Measurements from ENCODE around the gene RPL10. TPM values are rescaled to one million over a fixed set of nuclear protein-coding genes. Genes with fewer than 3 reads are reported as not detected.

The RPL10 gene
- total and polyA plus RNA-seq, 2 of the 8 experiments (the other 6 are each of a cell fraction or from before 2014, with no cell fraction given) = 2,633 to 4,293 TPM

GRCh38 chrX:154356596-154356995 lies 41.6 kb upstream of the RPL10 start:
- no peak overlapping the region for H2BK12ac ChIP-seq (ENCODE audit: low read depth, low read length)
- TF ChIP-seq YY1 (IDR thresholded peaks at IDR 0.05; ENCODE audit: low read depth, low read length) (no peak), SIRT6 (IDR thresholded peaks at IDR 0.05; ENCODE audit: low read length) (no peak), ZNF274 (IDR thresholded peaks at IDR 0.05; ENCODE audit: borderline replicate concordance, extremely low read depth, low read length) (no peak), BACH1 (IDR thresholded peaks at IDR 0.05; ENCODE audit: low read length) (no peak), RXRA (IDR thresholded peaks at IDR 0.05; ENCODE audit: insufficient read depth, low read depth, low read length) (no peak), CTBP2 (IDR thresholded peaks at IDR 0.05; ENCODE audit: borderline replicate concordance, insufficient read depth, insufficient read length, low read length) (no peak)

More at GRCh38 chrX:154356596-154356995, 41.6 kb upstream of the RPL10 start:
- Histone ChIP-seq H2BK120ac (replicated peaks; ENCODE audit: low read depth, low read length) (no peak overlapping the region), H4K8ac (ENCODE audit: extremely low read depth, insufficient read depth, low read length) (no peak overlapping the region; the same call in 1 of the 2 replicates), H3K23ac (ENCODE audit: insufficient read length) (no peak overlapping the region), H3K18ac (ENCODE audit: extremely low read depth, low read length) (no peak overlapping the region), H3K27me3 (replicated peaks in 1 of 4; ENCODE audit: control insufficient read depth in 3 of 4, extremely low read depth in 1 of 4, insufficient read depth in 3 of 4, low read length in 3 of 4) (no peaks in the 10 kb centered on the region), H3K9ac (replicated peaks in 1 of 4; ENCODE audit: extremely low read depth in 1 of 4, low read depth in 3 of 4, low read length in 3 of 4) (no peak overlapping the region), H3K14ac (ENCODE audit: insufficient read length) (no peak overlapping the region), H4K91ac (replicated peaks; ENCODE audit: insufficient read length, low read length) (no peak overlapping the region), H2AK5ac (ENCODE audit: low read depth, low read length) (no peak overlapping the region), H3K79me1 (ENCODE audit: low read depth, low read length) (no peaks in the 10 kb centered on the region; the same call in 1 of the 2 replicates), H3K4me3 (ENCODE audit: extremely low read depth in 1 of 4, insufficient read depth in 2 of 4, low read depth in 3 of 4, low read length in 4 of 4) (no peak overlapping the region), H2BK15ac (ENCODE audit: low read length) (no peak overlapping the region), H3K4ac (replicated peaks; ENCODE audit: insufficient read length, low read depth, low read length) (no peak overlapping the region), H4K20me1 (replicated peaks in 1 of 2; ENCODE audit: control insufficient read depth in 1 of 2, insufficient read depth in 2 of 2, low read length in 2 of 2) (peaks cover 7 to 46% of the 10 kb centered on the region in 2 experiments), H2BK20ac (ENCODE audit: low read length) (no peak overlapping the region), H2AFZ (ENCODE audit: low read length) (no peak overlapping the region), H3K4me1 (replicated peaks in 1 of 4; ENCODE audit: control insufficient read depth in 3 of 4, insufficient read depth in 4 of 4, low read length in 3 of 4) (no peaks in the 10 kb centered on the region), H3K4me2 (ENCODE audit: insufficient read depth in 1 of 2, low read depth in 2 of 2, low read length in 2 of 2) (no peak overlapping the region), H2BK5ac (ENCODE audit: low read depth, low read length) (no peak overlapping the region), H3K9me3 (ENCODE audit: insufficient read depth in 2 of 2, low read depth in 1 of 2, low read length in 1 of 2) (no peaks in the 10 kb centered on the region), H4K5ac (ENCODE audit: insufficient read length, low read depth, low read length) (no peak overlapping the region), H3K23me2 (ENCODE audit: low read depth, low read length) (no peaks in the 10 kb centered on the region), H3K56ac (replicated peaks; ENCODE audit: insufficient read length, low read depth, low read length) (no peak overlapping the region), H3K79me2 (ENCODE audit: control insufficient read depth in 1 of 2, insufficient read depth in 2 of 2, low read length in 2 of 2) (peaks cover 0 to 2% of the 10 kb centered on the region in 2 experiments; a peak in 1 of 4 replicates), H3K36me3 (ENCODE audit: control insufficient read depth in 2 of 4, insufficient read depth in 4 of 4, low read length in 3 of 4) (peaks cover 44 to 97% (median 81%) of the 10 kb centered on the region in 4 experiments; a peak in 7 of 8 replicates), H3K27ac (ENCODE audit: low read depth, low read length) (no peak overlapping the region)
- CTCF ChIA-PET (ENCODE audit: partially characterized antibody) = interaction anchor here (0.9 kb wide), 1 partner anchor 17 kb away, joined by 3 read pairs; no protein-coding TSS in a partner anchor
- 84% methylated on average over 2 of the region's 13 CpGs; no CpG with 5 or more reads in 1 of the 2 experiments for WGBS, 2 experiments (ENCODE audit: extremely low coverage in 1 of 2, insufficient coverage in 1 of 2, insufficient read length in 1 of 2, insufficient replicate concordance in 2 of 2, low coverage in 1 of 2, low lambda C conversion rate in 2 of 2, missing lambda C conversion rate in 1 of 2)
- FAIRE-seq (no peak), DNase-seq (ENCODE audit: low read depth in 1 of 2, low spot score in 2 of 2) (no peak)
- POLR2A ChIA-PET (ENCODE audit: partially characterized antibody) = interaction anchor here (1.0 to 15.6 kb wide), 4 partner anchors 8 to 41 kb away, joined by 3 to 348 read pairs (median 29); partner anchors contain the start of gene RPL10
